Activated CD4-positive, alpha-beta memory T cell treated with anti-CD3 and anti-CD28 coated beads, Interleukin-2, amount 10 ng/mL, durations not matched to agents 7 days and 5 days (primary cell): Measurements from ENCODE around the gene RGS7. TPM values are rescaled to one million over a fixed set of nuclear protein-coding genes. Genes with fewer than 3 reads are reported as not detected.
"Not testable (repeated sequence)": the region's sequence is repeated elsewhere in the genome, so short reads cannot be mapped to it uniquely, and the experiment has no call there.

ENCODE experiments used
- CTCF ChIA-PET: fragments of 350-600 bp; sonication (Branson Sonifier 250); formaldehyde crosslinking; loops from one replicate; lab custom pipeline; 2021; ENCODE audit warnings: antibody characterized with exemption, inconsistent platforms; lab: Charles Lee
- POLR2A ChIA-PET: fragments of 350-600 bp; sonication (Branson Sonifier 250); formaldehyde crosslinking; loops from one replicate; lab custom pipeline; 2021; ENCODE audit warnings: antibody characterized with exemption; lab: Charles Lee
- DNase-seq: peaks from one replicate; pipeline ENCODE4 v3.0.0-alpha.2; 2020
- H3K27ac Mint-ChIP-seq: one replicate; pipeline ENCODE4 v1.8.0; 2021; ENCODE audit warnings: mild to moderate bottlenecking, mixed read lengths
- H3K27me3 Mint-ChIP-seq: one replicate; pipeline ENCODE4 v1.8.0; 2021; ENCODE audit warnings: mixed read lengths
- H3K36me3 Mint-ChIP-seq: one replicate; pipeline ENCODE4 v1.8.0; 2021; ENCODE audit warnings: low read depth, mixed read lengths
- H3K4me1 Mint-ChIP-seq: one replicate; pipeline ENCODE4 v1.8.0; 2021; ENCODE audit warnings: mixed read lengths
- H3K4me3 Mint-ChIP-seq: one replicate; pipeline ENCODE4 v1.8.0; 2021; ENCODE audit warnings: mild to moderate bottlenecking, mixed read lengths
- H3K9me3 Mint-ChIP-seq: one replicate; pipeline ENCODE4 v1.8.0; 2021; ENCODE audit warnings: mixed read lengths
- total RNA-seq, 2 experiments: library from RNA; stranded (reverse); gene quantifications; one replicate each; pipeline ENCODE4 v1.2.3, GENCODE V29; 2021

Gene RGS7
- total RNA-seq, 2 experiments from 2014 or later = not detected

DNA sequence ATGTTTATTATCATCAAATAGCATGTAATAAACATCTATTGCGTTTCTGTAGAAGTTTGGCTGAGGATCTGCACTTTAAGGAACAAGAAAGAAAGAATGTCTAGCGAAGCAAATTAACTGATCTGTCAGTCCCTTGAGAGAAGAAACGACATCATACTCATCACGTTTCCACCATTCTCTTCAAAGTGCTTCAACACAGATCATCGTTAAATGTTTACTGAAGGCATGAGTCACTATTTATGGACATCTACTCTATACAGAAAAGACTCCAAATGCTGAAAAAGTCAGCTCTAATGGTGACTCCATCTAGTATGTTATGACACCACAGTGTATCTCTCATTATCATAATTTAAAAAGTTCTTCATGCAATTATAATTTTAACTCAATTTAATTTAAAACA, 369.1 kb downstream of the RGS7 start:
- CTCF ChIA-PET = no interaction called here
- no peaks in the 10 kb centered on the region for H3K36me3 Mint-ChIP-seq

GRCh38 chr1:240985081-240985480, 371.9 kb downstream of the RGS7 start:
- no peak overlapping the region for H3K4me3 Mint-ChIP-seq
- H3K9me3 Mint-ChIP-seq = peaks cover 1% of the 10 kb centered on the region
- H3K27me3 Mint-ChIP-seq = no peaks in the 10 kb centered on the region
- no peak overlapping the region for H3K27ac Mint-ChIP-seq
- no peak for DNase-seq
- POLR2A ChIA-PET = no interaction called here
- CTCF ChIA-PET = no interaction called here
- no peaks in the 10 kb centered on the region for H3K36me3 Mint-ChIP-seq
- no peaks in the 10 kb centered on the region for H3K4me1 Mint-ChIP-seq

More for the DNA sequence above, 369.1 kb downstream of the RGS7 start:
- Mint-ChIP-seq H3K4me1 (no peaks in the 10 kb centered on the region), H3K4me3 (no peak overlapping the region), H3K27me3 (no peaks in the 10 kb centered on the region), H3K9me3 (peaks cover 1% of the 10 kb centered on the region), H3K27ac (no peak overlapping the region)
- DNase-seq = no peak
- POLR2A ChIA-PET = no interaction called here

DNA sequence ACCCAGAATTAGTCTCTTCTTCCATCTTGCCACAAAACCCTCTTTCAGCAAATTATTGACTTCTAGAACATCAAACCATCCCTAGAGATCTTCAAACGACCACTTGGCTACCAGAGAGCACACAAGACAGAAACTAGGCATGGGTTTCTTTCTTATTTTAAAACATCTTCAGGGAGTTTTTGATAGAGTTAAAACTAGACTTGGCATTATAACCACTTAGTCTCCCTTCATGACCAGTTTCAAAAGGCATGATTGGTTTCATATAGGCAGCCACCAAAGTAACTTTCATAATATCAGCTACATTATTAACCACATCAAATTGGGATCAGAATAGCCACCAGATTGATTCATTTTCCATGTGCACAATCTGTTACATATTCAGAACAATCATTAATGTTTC, 376.7 kb downstream of the RGS7 start:
- POLR2A ChIA-PET = no interaction called here
- Mint-ChIP-seq H3K9me3 (no peaks in the 10 kb centered on the region), H3K27me3 (no peaks in the 10 kb centered on the region), H3K36me3 (no peaks in the 10 kb centered on the region), H3K4me3 (no peak overlapping the region), H3K4me1 (no peaks in the 10 kb centered on the region), H3K27ac (no peak overlapping the region)
- CTCF ChIA-PET = no interaction called here
- no peak for DNase-seq

DNA sequence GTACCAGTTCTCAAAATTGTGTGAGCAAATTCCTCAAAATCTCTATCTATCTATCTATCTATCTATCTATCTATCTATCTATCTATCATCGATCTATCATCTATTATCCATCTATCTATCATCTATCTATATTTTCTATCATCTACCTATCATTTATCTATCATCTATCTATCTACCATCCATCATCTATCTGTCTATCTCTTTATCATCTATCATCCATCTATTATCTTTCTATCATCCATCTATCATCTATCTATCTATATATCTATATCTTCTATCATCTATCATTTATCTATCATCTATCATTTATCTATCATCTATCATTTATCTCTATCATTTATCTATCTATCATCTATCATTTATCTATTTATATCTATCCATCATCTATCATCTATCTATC, 380.3 kb downstream of the RGS7 start:
- ChIA-PET POLR2A (no interaction called here), CTCF (no interaction called here)
- no peaks in the 10 kb centered on the region for H3K27me3 Mint-ChIP-seq
- H3K36me3 Mint-ChIP-seq = no peaks in the 10 kb centered on the region
- no peak overlapping the region for H3K27ac Mint-ChIP-seq
- H3K4me3 Mint-ChIP-seq = no peak overlapping the region
- H3K9me3 Mint-ChIP-seq = peaks cover 4% of the 10 kb centered on the region
- no peak for DNase-seq
- H3K4me1 Mint-ChIP-seq = no peaks in the 10 kb centered on the region

- no peak overlapping the region for H3K27ac Mint-ChIP-seq
- no peak for DNase-seq
- ChIA-PET POLR2A (no interaction called here), CTCF (no interaction called here)
- no peaks in the 10 kb centered on the region for H3K27me3 Mint-ChIP-seq
- H3K36me3 Mint-ChIP-seq = no peaks in the 10 kb centered on the region
- no peaks in the 10 kb centered on the region for H3K4me1 Mint-ChIP-seq
- H3K9me3 Mint-ChIP-seq = peaks cover 8% of the 10 kb centered on the region
- H3K4me3 Mint-ChIP-seq = no peak overlapping the region
These were observed 383.1 kb downstream of the RGS7 start for GRCh38 chr1:240973875-240974274.

DNA sequence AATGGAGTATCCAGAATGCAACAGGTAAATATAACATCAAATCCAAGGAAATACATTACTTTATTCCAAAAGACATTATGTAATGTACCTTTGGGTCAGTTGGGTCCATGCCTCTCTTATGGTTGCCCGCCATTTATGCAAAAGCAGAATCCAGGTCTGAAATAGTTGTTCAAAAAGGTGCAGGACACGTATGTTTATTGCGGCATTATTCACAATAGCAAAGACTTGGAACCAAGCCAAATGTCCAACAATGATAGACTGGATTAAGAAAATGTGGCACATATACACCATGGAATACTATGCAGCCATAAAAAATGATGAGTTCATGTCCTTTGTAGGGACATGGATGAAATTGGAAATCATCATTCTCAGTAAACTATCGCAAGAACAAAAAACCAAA, 384.9 kb downstream of the RGS7 start:
- DNase-seq, CTCF ChIA-PET, H3K4me1 Mint-ChIP-seq, H3K27me3 Mint-ChIP-seq, H3K36me3 Mint-ChIP-seq, POLR2A ChIA-PET, H3K4me3 Mint-ChIP-seq, H3K27ac Mint-ChIP-seq, H3K9me3 Mint-ChIP-seq: not testable (repeated sequence)

DNA sequence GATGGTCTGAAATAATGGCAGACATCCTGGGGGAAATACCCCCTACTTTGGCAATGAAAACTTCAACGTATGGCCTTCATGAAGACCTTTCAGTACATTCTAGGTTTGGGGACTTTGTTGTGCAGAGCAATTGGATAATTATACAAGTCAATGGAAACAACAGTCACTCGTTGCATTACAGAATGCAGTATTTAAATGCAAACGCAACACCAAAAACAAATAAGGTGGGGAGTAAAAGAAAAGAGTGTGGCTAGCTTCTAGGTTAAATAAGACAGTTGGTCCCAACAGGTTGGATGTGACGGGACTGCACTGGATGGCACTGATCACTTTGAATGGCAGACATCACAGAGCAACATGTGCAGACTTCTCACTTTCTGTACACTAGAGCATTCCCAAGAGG, 386.8 kb downstream of the RGS7 start:
- Mint-ChIP-seq H3K4me1 (no peaks in the 10 kb centered on the region), H3K27me3 (no peaks in the 10 kb centered on the region), H3K9me3 (peaks cover 8% of the 10 kb centered on the region), H3K36me3 (no peaks in the 10 kb centered on the region), H3K27ac (no peak overlapping the region), H3K4me3 (no peak overlapping the region)
- CTCF ChIA-PET = no interaction called here
- POLR2A ChIA-PET = no interaction called here
- no peak for DNase-seq

- ChIA-PET POLR2A (no interaction called here), CTCF (no interaction called here)
- Mint-ChIP-seq H3K4me3 (no peak overlapping the region), H3K9me3 (peaks cover 8% of the 10 kb centered on the region), H3K27me3 (no peaks in the 10 kb centered on the region), H3K36me3 (no peaks in the 10 kb centered on the region), H3K4me1 (no peaks in the 10 kb centered on the region), H3K27ac (no peak overlapping the region)
- no peak for DNase-seq
These were observed 388.1 kb downstream of the RGS7 start for GRCh38 chr1:240968864-240969263.

DNA sequence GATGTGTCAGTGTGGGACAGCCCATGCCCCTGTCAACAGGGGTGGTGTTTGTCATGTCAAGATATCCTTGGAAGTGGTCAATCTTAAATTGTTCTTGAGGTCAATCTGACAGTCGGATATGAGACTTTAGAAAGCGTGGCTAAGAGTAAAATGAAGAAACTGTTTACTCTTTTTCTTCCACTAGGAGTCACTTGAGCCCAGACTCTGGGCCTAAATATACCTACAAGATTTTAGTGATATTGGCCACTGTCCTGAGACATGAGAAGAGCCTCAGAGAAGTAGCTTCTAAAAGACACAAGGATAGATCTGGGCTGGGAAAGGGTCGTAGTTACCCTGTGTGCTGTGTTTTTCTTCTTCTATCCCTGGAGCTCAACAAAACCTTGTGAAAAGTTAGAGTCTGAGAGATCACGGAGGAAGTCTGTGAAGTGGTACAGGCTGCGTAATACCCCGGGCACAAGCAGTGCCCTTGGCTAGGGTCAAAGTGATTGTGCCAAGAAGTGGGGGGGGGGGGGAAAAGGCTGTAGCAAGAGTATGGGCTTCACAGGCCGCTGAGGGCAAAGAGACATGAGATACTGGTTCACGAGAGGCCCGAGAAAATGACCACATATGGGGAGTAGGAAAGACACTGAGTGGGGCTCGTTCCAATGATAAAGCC, 389.8 kb downstream of the RGS7 start:
- H3K9me3 Mint-ChIP-seq = peaks cover 8% of the 10 kb centered on the region
- H3K4me1 Mint-ChIP-seq = no peaks in the 10 kb centered on the region
- CTCF ChIA-PET = no interaction called here

DNA sequence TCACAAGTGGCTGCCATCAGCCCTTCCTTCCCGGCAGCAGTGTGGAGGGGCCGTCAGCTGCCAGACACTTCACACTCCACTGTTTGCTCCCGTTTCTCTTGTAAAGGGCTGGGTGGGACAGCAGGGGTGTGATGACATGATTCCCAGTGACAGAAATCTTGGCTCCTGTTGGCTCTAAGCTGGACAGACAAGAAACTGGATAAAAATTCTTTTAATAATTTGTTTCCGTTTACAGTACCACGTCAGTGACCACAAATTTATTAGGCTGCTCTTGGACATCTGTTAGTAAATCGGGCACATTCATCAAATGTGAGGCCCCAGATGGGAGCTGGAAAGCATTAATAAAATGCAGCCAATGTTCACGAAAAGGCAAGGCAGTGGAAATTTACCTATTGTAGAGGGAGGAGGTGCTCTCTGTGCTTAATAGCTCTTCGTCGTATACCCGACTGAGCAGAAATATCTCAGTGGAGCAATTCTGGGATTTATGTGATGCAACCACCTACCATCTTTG, 391.4 kb downstream of the RGS7 start:
- no peaks in the 10 kb centered on the region for H3K27me3 Mint-ChIP-seq
- H3K4me3 Mint-ChIP-seq = no peak overlapping the region
- POLR2A ChIA-PET = no interaction called here
- H3K4me1 Mint-ChIP-seq = no peaks in the 10 kb centered on the region
- CTCF ChIA-PET = no interaction called here
- no peak for DNase-seq
- H3K36me3 Mint-ChIP-seq = no peaks in the 10 kb centered on the region
- H3K27ac Mint-ChIP-seq = no peak overlapping the region
- H3K9me3 Mint-ChIP-seq = peaks cover 3% of the 10 kb centered on the region

More for the DNA sequence above, 389.8 kb downstream of the RGS7 start:
- POLR2A ChIA-PET = no interaction called here
- Mint-ChIP-seq H3K27ac (no peak overlapping the region), H3K4me3 (no peak overlapping the region), H3K27me3 (no peaks in the 10 kb centered on the region), H3K36me3 (no peaks in the 10 kb centered on the region)
- DNase-seq = no peak

DNA sequence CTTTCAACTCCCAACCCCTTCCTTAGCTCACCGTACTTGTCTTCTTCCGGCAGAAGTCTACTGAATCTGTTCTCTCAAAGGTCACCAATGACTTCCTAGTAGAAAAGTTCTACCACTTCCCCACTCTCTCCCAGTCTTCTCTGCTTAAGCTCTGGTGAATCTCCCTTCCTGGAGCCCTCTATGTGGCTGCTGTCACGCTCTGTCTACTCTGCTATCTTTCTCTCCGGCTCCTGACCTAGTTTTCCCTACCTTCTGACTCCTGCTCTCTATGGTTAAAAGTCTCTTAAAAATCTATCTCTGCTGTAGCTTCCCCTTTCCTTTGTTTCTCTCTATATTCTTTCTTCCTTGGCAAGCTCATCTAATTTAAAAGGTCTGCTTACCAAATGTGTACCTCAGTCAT, 394.9 kb downstream of the RGS7 start:
- Mint-ChIP-seq H3K36me3 (no peaks in the 10 kb centered on the region), H3K4me3 (no peak overlapping the region), H3K27ac (no peak overlapping the region), H3K4me1 (no peaks in the 10 kb centered on the region), H3K9me3 (no peaks in the 10 kb centered on the region), H3K27me3 (no peaks in the 10 kb centered on the region)
- no peak for DNase-seq
- POLR2A ChIA-PET = no interaction called here
- CTCF ChIA-PET = no interaction called here

- DNase-seq = no peak
- H3K4me1 Mint-ChIP-seq = no peaks in the 10 kb centered on the region
- ChIA-PET POLR2A (no interaction called here), CTCF (no interaction called here)
- no peak overlapping the region for H3K4me3 Mint-ChIP-seq
- H3K27ac Mint-ChIP-seq = no peak overlapping the region
- H3K9me3 Mint-ChIP-seq = no peaks in the 10 kb centered on the region
- no peaks in the 10 kb centered on the region for H3K36me3 Mint-ChIP-seq
- H3K27me3 Mint-ChIP-seq = no peaks in the 10 kb centered on the region
These were observed 400.6 kb downstream of the RGS7 start for GRCh38 chr1:240956424-240956823.

DNA sequence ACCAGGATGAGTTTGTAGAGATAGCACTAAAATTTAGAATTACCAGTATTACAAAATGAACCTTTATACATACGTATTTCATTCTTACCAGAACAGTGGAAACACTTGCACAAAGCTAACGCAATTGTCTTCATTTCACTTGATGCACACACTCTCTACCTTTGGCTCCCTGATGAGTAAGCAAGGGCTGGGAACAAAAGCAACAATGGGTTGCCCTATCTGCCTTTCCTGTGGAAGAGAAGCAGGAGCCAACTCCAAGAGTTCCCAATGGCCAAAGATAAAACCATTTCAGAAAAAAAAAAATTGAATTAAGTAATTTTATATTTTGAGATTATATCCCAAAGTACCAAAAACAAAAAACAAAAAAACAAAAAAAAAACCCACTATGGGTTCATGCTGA, 401.0 kb downstream of the RGS7 start:
- Mint-ChIP-seq H3K27me3 (no peaks in the 10 kb centered on the region), H3K9me3 (no peaks in the 10 kb centered on the region), H3K4me1 (no peaks in the 10 kb centered on the region), H3K4me3 (no peak overlapping the region), H3K36me3 (no peaks in the 10 kb centered on the region), H3K27ac (no peak overlapping the region)
- DNase-seq = no peak
- CTCF ChIA-PET = no interaction called here
- POLR2A ChIA-PET = no interaction called here
